Skeletal muscle satellite cell (primary cell): ENCODE results near the gene SRPK3.
A peak's percentile ranks its signal among the peaks of the same experiment; 100 is the strongest.

Experiments used
- H3K27me3 ChIP-seq: 2 replicates; pipeline ENCODE4 v1.7.0; 2013; ENCODE audit warnings: low read length; ENCODE audit not compliant: control insufficient read depth, insufficient read depth
- H3K36me3 ChIP-seq: 2 replicates; pipeline ENCODE4 v1.7.0; 2013; ENCODE audit warnings: mild to moderate bottlenecking, control low read depth, low read length; ENCODE audit not compliant: insufficient read depth
- H3K4me1 ChIP-seq: 2 replicates; pipeline ENCODE4 v1.7.0; 2013; ENCODE audit warnings: low read length; ENCODE audit not compliant: control insufficient read depth, insufficient read depth
- H3K4me2 ChIP-seq: 2 replicates; pipeline ENCODE4 v1.7.0; 2013; ENCODE audit warnings: mild to moderate bottlenecking, low read length
- H3K4me3 ChIP-seq: 2 replicates; pipeline ENCODE4 v1.7.0; 2013; ENCODE audit warnings: low read length
- H3K9ac ChIP-seq: 2 replicates; pipeline ENCODE4 v1.7.0; 2013; ENCODE audit warnings: mild to moderate bottlenecking, low read depth, low read length, moderate library complexity
- H3K9me3 ChIP-seq: replicated peaks from 2 replicates; pipeline ENCODE4 v1.7.0; 2013; ENCODE audit warnings: mild to moderate bottlenecking, control low read depth, low read length

Gene SRPK3

DNA sequence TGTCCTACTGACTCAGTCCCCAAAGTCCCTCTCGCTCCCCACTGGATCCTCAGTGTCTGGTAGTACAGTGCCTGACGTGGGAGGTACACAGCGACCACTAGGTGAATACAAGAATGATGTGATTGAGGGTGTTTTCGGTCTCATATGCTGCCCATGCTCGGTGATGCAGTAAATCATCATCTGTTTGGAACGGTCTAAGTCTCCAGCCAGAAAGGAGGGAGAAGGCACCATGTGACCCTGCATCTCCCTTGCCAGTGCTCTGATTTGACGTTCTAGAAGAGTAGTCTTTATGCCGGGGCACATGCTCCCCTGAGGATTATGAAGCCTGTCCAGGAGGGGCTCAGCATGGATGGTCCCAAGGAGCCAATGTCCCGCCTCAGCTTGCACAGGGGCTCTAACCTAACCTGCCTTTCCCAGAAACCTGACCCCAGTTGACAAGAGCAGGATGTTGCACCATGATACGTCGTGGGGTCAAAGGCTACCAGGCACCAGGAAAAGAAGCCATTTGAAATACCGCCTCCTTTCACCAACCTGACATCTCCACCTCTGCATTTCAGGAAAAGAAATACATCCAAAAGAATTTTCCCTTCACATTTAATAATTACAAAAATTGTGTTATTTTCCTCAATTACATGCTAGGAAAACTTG, 30.6 kb upstream of the SRPK3 start:
- no peak overlapping the region for H3K9ac ChIP-seq
- H3K9me3 ChIP-seq, result no peaks in the 10 kb centered on the region
- no peak overlapping the region for H3K4me2 ChIP-seq
- H3K36me3 ChIP-seq, result no peaks in the 10 kb centered on the region
- H3K27me3 ChIP-seq, result peaks cover 3% of the 10 kb centered on the region
- H3K4me1 ChIP-seq, result no peaks in the 10 kb centered on the region
- H3K4me3 ChIP-seq, result no peak overlapping the region

DNA sequence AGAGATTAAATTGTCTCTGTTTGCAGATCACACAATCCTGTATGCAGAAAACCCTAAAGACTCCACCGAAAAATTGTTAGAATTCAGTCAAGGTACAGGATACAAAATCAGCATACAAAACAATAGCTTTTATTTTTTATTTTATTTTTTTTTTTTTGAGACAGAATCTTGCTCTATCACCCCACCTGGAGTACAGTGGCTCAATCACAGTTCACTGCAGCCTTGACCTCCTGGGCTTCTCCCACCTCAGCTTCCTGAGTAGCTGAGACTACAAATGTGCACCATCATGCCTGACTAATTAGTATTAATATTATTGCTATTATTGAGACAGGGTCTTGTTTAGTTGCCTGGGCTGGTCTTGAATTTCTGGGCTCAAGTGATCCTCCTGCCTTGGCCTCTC, 25.7 kb upstream of the SRPK3 start:
- Histone ChIP-seq H3K4me2 (no peak overlapping the region), H3K4me1 (no peaks in the 10 kb centered on the region), H3K9me3 (no peaks in the 10 kb centered on the region), H3K36me3 (no peaks in the 10 kb centered on the region), H3K4me3 (no peak overlapping the region), H3K27me3 (no peaks in the 10 kb centered on the region), H3K9ac (no peak overlapping the region)

DNA sequence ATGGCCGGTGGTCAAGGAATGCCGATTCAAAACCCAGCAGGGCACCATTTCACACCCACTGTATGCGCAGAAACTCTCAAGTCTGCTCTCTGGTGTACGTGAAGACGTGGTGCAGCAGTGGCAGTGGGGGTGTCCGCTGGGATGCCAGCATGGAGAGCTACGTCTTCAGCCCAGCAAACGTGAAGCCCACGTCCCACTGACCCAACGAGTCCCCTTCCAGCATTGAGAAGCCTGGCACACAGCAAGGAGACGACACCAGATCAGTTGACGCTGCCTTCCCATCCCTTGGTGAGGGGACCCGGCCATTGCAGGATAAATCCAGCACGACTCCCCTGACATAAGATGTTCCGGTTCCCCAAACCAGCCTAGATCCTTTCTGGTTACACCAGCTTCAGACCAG, 19.0 kb upstream of the SRPK3 start:
- H3K4me2 ChIP-seq, result no peak overlapping the region
- H3K36me3 ChIP-seq, result no peaks in the 10 kb centered on the region
- no peaks in the 10 kb centered on the region for H3K9me3 ChIP-seq
- H3K4me3 ChIP-seq, result no peak overlapping the region
- peaks cover 2% of the 10 kb centered on the region for H3K4me1 ChIP-seq
- no peaks in the 10 kb centered on the region for H3K27me3 ChIP-seq
- H3K9ac ChIP-seq, result no peak overlapping the region

DNA sequence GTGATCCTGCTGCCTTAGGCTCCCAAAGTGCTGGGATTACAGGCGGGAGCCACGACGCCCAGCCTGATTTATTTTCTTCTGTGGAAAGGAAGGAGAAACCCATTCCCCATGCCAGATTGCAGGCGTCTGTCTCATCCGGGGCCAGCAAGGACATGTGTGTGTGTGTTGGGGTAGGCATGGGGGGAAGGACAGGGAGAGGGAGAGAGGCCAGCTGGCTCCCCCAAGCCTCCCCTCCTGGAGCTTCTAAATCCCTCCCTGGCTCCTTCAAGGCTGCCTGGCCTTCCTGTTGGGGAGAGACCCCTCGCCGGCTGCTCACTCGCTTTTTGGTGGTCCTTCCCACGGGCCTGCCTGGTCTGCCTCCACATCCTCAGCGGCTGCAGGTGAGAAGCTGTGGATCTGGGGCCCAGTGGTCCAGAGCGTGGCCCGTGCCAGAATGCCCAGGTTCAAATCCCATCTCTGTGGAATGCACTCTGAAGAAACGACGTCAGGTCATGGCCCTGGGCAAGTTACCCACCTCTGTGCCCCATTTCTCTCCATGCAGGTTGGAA, 18.1 kb upstream of the SRPK3 start:
- Histone ChIP-seq H3K4me2 (no peak overlapping the region), H3K4me1 (peaks cover 2% of the 10 kb centered on the region), H3K9me3 (no peaks in the 10 kb centered on the region), H3K4me3 (no peak overlapping the region), H3K36me3 (no peaks in the 10 kb centered on the region), H3K9ac (no peak overlapping the region), H3K27me3 (no peaks in the 10 kb centered on the region)

DNA sequence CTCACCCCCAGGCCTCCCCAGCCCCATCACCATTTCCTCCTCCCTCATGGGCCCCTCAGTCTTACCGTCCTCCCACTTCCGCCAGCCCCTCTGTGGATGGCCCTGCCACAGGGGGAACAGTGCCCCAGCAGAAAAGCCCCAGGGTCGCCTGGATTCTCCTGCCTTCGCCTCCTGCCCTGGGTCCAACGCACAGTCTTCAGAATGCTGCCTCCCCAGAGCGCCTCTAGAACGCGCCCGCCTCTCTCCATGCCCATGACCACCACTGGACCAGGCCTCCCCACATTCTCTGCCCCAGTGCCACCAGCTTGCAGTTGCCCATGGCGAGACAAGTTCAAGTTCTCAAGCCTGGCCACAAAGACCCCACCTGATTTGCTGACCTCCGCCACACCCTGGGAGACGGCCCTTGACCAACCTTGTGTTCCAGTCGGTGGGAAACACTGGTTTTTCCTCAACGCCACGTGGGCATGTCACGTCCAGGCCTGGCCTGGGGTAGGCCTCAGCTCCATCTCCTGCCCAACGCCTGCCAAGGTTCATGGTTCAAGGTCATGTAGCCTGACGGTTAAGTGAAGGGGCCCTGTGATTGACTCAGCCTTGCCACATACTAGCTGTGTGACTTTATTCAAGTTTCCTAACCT, 17.4 kb upstream of the SRPK3 start:
- Histone ChIP-seq H3K4me3 (no peak overlapping the region), H3K36me3 (no peaks in the 10 kb centered on the region), H3K27me3 (no peaks in the 10 kb centered on the region), H3K9me3 (no peaks in the 10 kb centered on the region), H3K4me2 (no peak overlapping the region), H3K4me1 (peaks cover 2% of the 10 kb centered on the region), H3K9ac (no peak overlapping the region)

DNA sequence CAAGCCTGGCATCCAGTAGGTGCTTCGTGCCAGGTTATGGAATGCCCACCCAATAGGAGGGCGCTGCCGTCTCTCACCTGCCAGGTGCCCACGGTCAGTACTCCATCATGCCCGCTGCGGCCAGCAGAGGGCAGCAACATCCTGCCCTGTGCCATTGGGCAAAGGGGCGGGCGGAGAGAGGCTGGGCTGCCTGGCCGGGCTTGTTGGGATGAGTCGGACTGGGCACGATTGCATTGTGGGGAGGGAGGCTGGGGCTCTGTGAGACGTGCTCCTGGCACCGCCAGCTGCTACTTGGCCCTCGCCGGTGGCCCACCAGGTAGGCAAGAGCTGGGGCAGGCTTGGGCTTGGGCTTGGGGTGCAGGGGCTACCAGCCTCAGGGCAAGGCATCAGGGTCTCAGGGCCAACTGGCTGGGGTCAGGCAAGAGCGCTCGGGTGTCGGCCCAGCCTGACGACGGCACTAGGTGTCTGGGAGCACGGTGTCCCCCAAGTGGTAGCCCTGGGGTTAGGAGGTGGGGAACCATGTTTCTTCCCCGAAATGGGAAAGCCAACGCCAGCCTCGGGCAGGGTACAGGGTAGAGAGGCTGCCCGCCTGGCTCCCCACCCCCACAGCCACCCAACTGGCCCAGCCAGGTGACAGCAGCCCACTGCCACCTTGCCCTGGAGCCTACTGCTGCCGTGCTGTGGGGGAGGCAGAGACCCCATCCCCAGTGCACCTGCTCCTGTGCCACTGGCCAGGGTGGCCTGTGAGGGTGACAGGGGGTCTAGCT, 16.7 kb upstream of the SRPK3 start, which contains the start of gene PLXNB3:
TSS of gene PLXNB3 (plus strand) at position 261 of the 767 bp plus-strand sequence. CDS start 1,287 bp downstream, outside the sequence.
- H3K4me3 ChIP-seq, result peak within 1 kb of the TSS; percentile 68
- peak within 1 kb of the TSS; percentile 82 for H3K4me2 ChIP-seq
- H3K4me1 ChIP-seq, result peaks cover 2% of the 10 kb centered on the region
- no peaks in the 10 kb centered on the region for H3K9me3 ChIP-seq
- no peaks in the 10 kb centered on the region for H3K36me3 ChIP-seq
- H3K27me3 ChIP-seq, result no peaks in the 10 kb centered on the region
- H3K9ac ChIP-seq, result peak within 1 kb of the TSS; percentile 52

DNA sequence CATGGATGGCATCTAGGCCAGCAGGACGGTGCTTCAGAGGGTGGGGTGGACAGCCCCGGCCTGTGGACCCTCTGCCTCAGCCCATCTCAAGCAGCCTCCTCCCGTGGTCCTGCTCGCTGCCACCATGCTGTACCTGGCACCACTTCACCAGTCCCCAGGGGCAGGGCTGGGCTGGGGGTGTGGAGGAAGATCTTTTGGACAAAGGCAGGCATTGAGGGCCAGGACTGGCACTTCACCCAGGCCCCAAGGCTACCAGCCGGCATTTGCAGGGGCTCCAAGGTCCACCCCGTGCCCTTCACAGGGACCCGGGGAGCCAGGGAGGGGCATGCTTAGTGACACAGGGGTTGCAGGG, 16.1 kb upstream of the SRPK3 start:
- peak overlapping the region; percentile 52 for H3K9ac ChIP-seq
- H3K4me3 ChIP-seq, result peak overlapping the region; percentile 68
- peak overlapping the region; percentile 82 for H3K4me2 ChIP-seq
- no peaks in the 10 kb centered on the region for H3K9me3 ChIP-seq
- peaks cover 2% of the 10 kb centered on the region for H3K4me1 ChIP-seq
- H3K27me3 ChIP-seq, result no peaks in the 10 kb centered on the region
- H3K36me3 ChIP-seq, result no peaks in the 10 kb centered on the region

DNA sequence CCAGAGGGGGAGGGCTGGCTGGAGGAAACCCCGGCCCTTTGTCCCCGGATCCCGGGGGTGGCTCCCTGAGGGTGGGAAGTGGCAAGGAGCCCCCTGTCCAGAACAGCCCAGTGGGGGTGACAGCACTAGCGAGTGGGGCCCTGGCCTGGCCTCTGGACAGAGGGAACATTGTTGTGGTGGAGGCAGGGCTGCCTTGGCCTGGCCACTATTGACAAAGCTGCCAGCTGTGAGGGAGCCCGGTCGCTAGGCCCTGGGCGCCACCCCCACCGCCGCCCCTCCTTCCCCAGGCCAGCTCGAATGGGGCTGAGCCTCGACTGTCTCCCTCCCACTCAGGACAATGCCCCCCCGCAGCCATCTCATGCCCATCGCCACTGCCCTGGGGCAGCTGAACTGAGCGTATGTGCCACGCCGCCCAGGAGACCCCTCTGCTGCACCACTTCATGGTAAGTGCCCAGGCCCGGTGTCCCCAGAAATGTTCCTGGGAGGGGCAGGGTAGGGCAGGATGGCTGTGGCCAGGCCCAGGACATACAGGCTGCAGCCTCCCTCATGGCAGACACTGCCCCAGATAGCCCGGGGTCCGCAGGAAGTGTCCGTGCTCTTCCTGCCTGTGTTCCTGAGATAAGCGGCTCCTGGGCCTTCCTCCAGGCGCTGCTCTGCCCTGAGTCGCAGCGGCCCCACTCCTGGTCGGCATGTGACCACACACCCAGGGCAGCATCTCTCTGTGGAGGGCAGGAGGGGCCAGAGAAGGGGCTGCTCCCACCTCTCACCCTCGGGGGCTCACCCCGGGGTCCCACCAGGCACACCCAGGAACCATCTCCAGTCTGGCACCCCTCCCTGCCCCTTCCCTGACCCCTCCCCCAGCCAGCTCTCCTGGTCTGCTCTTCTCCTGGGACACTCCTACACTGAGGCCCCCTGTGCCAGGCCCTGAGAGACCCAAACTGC, 15.4 kb upstream of the SRPK3 start:
- H3K36me3 ChIP-seq, result no peaks in the 10 kb centered on the region
- H3K4me3 ChIP-seq, result peak overlapping the region; percentile 68
- H3K9ac ChIP-seq, result peak overlapping the region; percentile 52
- H3K4me1 ChIP-seq, result peaks cover 2% of the 10 kb centered on the region
- H3K9me3 ChIP-seq, result no peaks in the 10 kb centered on the region
- H3K4me2 ChIP-seq, result peak overlapping the region; percentile 82
- H3K27me3 ChIP-seq, result no peaks in the 10 kb centered on the region

DNA sequence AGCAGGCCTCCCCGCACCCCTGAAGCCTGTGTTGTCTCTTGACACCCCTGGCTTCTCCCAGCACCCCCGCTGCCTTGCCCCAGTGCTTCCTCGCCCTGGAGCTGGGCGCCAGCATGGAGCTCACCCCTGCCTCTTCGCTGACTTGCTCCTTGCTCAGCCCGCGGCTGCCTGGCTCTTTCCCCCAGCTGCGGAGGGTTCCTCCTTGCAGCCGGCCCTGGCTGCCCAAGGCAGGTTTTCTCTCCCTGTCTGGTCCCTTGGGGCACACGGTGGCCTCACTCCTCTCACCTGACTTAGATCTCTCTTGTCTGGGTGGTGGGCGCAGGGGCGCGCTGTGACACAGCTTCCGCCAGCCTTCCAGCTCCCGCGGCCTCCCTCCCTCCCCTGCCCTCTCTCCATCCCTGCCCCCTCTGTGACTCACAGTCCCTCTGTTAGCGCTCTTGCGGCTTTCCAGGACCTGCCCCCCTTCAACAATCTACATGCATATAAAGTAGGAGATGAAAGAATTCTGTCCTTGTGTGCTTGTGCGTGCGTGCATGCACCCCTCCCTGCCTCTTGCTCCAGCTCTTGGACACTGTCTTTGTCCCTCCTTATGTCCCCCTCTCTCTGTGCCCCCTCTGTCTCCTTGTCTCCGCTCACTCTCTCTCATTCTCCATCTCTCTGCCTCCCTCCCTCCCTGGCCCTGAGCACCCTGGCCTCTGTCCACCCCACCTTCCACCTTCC, 14.6 kb upstream of the SRPK3 start:
- peak overlapping the region; percentile 52 for H3K9ac ChIP-seq

DNA sequence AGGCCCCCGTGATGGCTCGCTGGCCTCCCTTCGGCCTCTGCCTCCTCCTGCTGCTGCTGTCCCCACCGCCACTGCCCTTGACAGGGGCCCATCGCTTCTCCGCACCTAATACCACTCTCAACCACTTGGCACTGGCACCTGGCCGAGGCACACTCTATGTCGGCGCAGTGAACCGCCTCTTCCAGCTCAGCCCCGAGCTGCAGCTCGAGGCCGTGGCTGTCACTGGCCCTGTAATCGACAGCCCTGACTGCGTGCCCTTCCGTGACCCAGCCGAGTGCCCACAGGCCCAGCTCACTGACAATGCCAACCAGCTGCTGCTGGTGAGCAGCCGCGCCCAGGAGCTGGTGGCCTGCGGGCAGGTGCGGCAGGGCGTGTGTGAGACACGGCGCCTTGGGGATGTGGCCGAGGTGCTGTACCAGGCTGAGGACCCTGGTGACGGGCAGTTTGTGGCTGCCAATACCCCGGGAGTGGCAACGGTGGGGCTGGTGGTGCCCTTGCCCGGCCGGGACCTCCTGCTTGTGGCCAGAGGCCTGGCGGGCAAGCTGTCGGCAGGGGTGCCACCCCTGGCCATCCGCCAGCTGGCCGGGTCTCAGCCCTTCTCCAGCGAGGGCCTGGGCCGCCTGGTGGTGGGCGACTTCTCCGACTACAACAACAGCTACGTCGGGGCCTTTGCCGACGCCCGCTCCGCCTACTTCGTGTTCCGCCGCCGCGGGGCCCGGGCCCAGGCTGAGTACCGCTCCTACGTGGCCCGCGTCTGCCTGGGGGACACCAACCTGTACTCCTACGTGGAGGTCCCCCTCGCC, 13.8 kb upstream of the SRPK3 start:
- Histone ChIP-seq H3K36me3 (no peaks in the 10 kb centered on the region), H3K4me1 (peaks cover 2% of the 10 kb centered on the region), H3K4me2 (peak overlapping the region; percentile 82), H3K27me3 (no peaks in the 10 kb centered on the region), H3K9me3 (no peaks in the 10 kb centered on the region), H3K4me3 (peak overlapping the region; percentile 24), H3K9ac (no peak overlapping the region)

More for the DNA sequence above, 14.6 kb upstream of the SRPK3 start:
- no peaks in the 10 kb centered on the region for H3K36me3 ChIP-seq
- peak overlapping the region; percentile 82 for H3K4me2 ChIP-seq
- H3K4me3 ChIP-seq, result peak overlapping the region; percentile 68
- H3K27me3 ChIP-seq, result no peaks in the 10 kb centered on the region
- H3K9me3 ChIP-seq, result no peaks in the 10 kb centered on the region
- peaks cover 2% of the 10 kb centered on the region for H3K4me1 ChIP-seq
